Measurements from ENCODE around the gene IGSF21.

- TF ChIP-seq KDM1A (IDR thresholded peaks at IDR 0.05; ENCODE audit: low read depth) (no peak), CTCF (IDR thresholded peaks at IDR 0.05) (no peak), CHD4 (IDR thresholded peaks at IDR 0.05; ENCODE audit: borderline replicate concordance) (no peak), GATA3 (IDR thresholded peaks at IDR 0.05; ENCODE audit: borderline replicate concordance) (no peak), MAX (IDR thresholded peaks at IDR 0.05) (no peak), RCOR1 (IDR thresholded peaks at IDR 0.05; ENCODE audit: low read depth, low read length) (no peak), CEBPB (IDR thresholded peaks at IDR 0.05) (no peak)
Observed at GRCh38 chr1:18244762-18245161, 137.2 kb downstream of the IGSF21 start.
